Renal cortical epithelial cell (primary cell): Measurements from ENCODE around the gene HES1. TPM values are rescaled to one million over a fixed set of nuclear protein-coding genes. Genes with fewer than 3 reads are reported as not detected.

ENCODE experiments used
- DNase-seq: peaks from one replicate; pipeline ENCODE4 v3.0.0-alpha.2; 2011; ENCODE audit warnings: low read depth
- total RNA-seq: library from RNA; depleted of rRNA; stranded (reverse); fragments of >200 nt; gene quantifications from 2 replicates; pipeline ENCODE4 v1.2.3, GENCODE V29; 2014

Gene HES1
- total RNA-seq, 1 donor from 2014 or later = 18.6 TPM

DNA sequence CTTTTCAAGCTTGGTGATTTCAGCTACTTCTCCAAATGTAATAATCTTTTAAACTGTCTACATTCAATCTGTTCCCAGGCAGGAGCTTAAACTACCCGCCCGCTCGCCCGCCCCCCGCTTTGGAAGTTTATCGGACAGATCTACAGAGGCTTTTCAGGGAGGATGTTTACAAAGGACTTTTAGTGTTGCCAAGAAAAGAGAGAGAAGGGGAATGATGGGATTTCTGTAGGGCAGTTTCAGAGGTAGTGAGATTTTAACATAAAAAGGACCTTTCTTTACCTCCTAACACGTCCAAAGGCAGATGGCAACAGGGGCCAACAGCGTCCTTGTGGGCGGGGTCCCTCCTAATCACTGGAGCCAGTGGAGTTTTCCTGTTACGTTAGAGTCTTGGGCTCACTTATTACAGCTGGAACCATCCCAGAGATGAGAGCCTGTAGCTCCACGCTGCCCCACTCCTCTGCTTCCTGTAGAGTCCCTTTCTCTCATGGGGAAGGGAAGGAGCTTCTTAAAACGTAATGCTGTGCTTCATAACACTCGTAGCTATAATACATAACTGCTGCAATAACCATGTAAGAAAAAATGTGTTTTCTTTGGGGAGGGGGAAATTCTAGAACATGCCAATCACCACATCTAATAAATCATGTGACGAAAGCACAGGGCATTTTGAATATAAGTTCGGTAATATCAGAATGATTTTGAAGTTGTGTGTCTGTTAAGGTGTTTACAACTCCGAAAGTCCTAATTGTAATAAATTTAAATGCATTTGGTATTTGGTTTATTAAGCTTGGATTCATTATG lies 30.9 kb downstream of the HES1 start:
- DNase-seq = no peak

DNA sequence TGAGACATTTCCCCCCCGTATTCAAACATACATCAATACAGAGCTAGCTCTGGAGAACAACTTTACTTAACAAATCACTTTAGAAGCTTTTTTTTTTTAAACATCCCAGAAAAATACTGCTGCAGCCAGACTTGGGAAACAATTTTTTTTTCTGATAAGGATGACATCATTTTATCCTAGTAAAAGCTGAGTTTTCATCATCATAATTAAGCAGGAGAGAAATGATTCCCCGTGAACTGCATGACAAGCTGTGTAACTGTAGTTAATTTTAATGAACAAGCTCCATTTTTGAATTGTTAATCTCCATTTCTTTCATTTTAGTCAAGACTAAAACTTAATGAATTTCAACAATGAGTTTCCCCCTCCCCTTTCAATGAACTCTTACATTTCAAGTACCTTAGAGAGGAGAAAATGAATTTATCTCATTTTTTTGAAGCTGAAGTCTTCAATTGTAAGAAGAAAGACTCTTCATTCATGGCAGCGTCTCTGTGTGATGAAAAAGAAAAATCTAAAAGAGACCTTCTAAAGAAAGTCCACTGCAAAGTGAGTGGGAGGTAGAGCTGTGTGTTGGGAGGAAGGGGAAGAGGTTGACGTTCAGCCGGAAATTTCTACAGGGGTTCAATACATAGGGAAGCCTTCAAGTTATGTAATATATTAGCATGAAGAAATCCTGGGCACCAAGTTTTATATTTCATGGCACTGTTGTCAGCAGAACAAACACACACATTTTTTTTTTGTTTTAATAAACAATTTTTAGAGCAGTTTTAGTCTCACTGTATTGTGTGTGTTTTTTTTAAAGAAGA lies 31.7 kb downstream of the HES1 start:
- no peak for DNase-seq

GRCh38 chr3:194168994-194169393 lies 33.0 kb downstream of the HES1 start:
- DNase-seq = no peak

GRCh38 chr3:194169595-194169994 lies 33.6 kb downstream of the HES1 start:
- no peak for DNase-seq

- no peak for DNase-seq
Measured at GRCh38 chr3:194170793-194171192, 34.8 kb downstream of the HES1 start.

DNA sequence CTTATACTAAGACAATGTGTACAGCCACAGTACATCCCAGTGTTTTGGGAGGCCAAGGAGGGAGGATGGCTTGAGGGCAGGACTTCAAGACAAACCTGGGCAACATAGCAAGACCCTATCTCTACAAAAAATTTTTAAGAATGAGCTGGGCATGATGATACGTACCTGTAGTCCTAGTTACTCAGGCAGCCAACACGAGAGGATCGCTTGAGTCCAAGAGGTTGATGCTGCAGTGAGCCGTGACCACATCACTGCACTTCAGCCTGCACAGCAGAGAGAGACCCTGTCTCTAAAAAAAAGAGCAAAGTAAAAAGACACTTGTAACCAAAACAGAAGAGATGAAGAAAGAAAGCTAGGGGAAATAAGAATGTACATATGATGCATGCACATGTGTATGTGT lies 38.5 kb downstream of the HES1 start:
- DNase-seq = no peak

- DNase-seq = no peak
Measured at GRCh38 chr3:194174980-194175379, 39.0 kb downstream of the HES1 start.

GRCh38 chr3:194176274-194176991 lies 40.5 kb downstream of the HES1 start:
- no peak for DNase-seq

- DNase-seq = no peak
Measured at GRCh38 chr3:194177141-194177540, 41.2 kb downstream of the HES1 start.

DNA sequence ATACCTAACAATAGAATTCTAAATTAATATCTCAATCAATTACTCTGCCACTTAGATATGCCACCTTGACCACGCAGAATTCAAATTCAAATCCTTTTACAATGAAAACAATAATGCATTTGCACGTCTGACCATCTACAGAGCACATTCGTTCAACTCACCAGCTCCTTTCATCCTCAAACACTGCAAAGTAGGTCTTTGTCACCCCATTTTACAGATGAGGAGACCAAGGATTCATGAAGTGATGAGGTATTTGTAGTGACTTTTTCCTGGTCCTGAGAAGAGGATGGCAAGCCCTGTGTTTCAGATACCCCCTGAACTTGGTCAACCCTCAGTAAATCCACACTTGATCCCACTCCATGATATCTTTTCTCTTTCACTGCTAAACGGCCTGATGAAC lies 42.2 kb downstream of the HES1 start:
- no peak for DNase-seq

GRCh38 chr3:194178669-194179068 lies 42.7 kb downstream of the HES1 start:
- no peak for DNase-seq

DNA sequence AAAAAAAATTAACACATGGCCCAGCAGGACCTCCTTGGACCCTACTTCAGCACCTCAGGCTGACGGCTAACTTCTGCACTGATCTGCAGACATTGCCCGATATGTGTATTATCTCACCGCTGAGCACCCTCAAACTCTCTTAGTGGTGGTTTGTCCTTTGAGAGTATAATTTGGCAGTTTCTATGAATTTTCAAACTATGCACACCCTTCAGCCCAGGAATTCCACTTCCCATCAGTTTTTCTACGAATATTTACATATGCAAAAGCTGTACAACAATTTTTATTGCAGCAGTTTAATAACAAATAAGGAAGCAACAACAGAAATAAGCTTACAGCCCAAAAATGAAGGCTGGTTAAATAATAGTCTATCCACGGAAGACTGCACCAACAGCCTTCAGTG lies 44.6 kb downstream of the HES1 start:
- DNase-seq = no peak

- DNase-seq = no peak
Measured at GRCh38 chr3:194181612-194182529, 45.9 kb downstream of the HES1 start.

DNA sequence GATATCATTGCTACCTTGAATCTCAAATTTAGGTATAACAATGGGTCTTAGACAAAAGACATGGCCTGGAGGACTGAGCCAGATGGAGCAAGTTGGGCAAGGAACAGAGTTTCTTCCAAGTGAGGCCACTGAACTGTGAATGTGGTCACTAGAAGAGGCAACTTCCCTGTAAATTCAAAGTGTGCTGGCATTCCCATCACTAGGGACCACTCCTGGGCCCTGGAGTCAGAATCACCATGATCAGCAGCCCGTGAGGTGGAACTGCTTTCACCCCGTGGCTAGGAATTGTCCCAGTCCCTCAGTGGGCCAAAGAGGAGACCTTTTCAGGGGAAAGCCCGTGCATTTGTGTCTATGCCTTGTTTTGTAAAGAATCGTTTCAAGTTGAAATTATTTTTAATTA lies 47.3 kb downstream of the HES1 start:
- no peak for DNase-seq

DNA sequence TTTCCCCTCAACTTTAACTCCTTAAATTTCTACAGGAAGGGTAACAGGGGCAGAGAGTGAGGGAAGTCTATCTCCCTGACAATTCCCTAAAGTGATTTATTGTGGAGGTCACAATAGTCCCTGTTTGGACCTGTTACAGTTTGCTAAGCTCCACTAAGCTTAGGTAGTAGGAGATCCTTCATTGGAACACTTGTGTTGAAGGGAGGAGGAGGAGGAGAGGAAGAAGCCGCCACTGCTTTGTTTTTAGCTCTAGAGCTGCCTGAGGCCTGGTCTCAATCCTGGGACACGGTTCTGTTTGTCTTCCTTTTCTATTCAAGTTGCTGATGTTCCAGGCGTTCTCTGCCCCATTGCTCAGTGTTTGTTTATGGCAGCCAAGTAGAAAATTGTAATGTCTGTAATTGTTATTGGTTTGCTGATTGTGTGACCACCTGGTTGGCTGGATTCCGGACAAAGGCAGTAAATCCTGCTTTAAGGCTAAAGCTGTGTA lies 48.4 kb downstream of the HES1 start:
- DNase-seq = peak; percentile 79

- no peak for DNase-seq
Measured at GRCh38 chr3:194184801-194185200, 48.9 kb downstream of the HES1 start.

- peak; percentile 69 for DNase-seq
Measured at GRCh38 chr3:194185221-194185620, 49.3 kb downstream of the HES1 start.

- DNase-seq = no peak
Measured at GRCh38 chr3:194187233-194187944, 51.4 kb downstream of the HES1 start.
